Stimulated activated CD8-positive, alpha-beta memory T cell treated with anti-CD3 and anti-CD28 coated beads, Interleukin-15, amount 100 ng/mL, for 1 hour (primary cell): ENCODE data around the gene PDP2.

Experiments used
- DNase-seq: peaks from one replicate; pipeline ENCODE4 v3.0.0-alpha.2; 2020; ENCODE audit warnings: low read depth

Gene PDP2

GRCh38 chr16:66880288-66881013 lies at the start of gene PDP2:
PDP2 (plus strand) TSS chr16:66880515; CDS start chr16:66884285, 3,770 bp downstream.
- peak; percentile 75 for DNase-seq

- DNase-seq: no peak
Measured at GRCh38 chr16:66832190-66832589, 48.1 kb upstream of the PDP2 start.

- DNase-seq: no peak
Measured at GRCh38 chr16:66832661-66833305, 47.5 kb upstream of the PDP2 start.

GRCh38 chr16:66834746-66835145 lies 45.6 kb upstream of the PDP2 start:
- no peak for DNase-seq

GRCh38 chr16:66840883-66841282 lies 39.4 kb upstream of the PDP2 start:
- no peak for DNase-seq

GRCh38 chr16:66841366-66841765 lies 38.9 kb upstream of the PDP2 start:
- no peak for DNase-seq

- no peak for DNase-seq
Measured at GRCh38 chr16:66842765-66843164, 37.5 kb upstream of the PDP2 start.

GRCh38 chr16:66843191-66843590 lies 37.1 kb upstream of the PDP2 start:
- DNase-seq: no peak

GRCh38 chr16:66844009-66844341 lies 36.3 kb upstream of the PDP2 start:
- no peak for DNase-seq

- no peak for DNase-seq
Measured at GRCh38 chr16:66844342-66845079, 35.8 kb upstream of the PDP2 start, which contains the start of gene CA7. CA7 (plus strand) TSS chr16:66844414; CDS start chr16:66844488, 74 bp downstream.

- no peak for DNase-seq
Measured at GRCh38 chr16:66845080-66845410, 35.3 kb upstream of the PDP2 start.

- DNase-seq: no peak
Measured at GRCh38 chr16:66845791-66846221, 34.5 kb upstream of the PDP2 start.

GRCh38 chr16:66846266-66846665 lies 34.0 kb upstream of the PDP2 start:
- DNase-seq: no peak

- no peak for DNase-seq
Measured at GRCh38 chr16:66846831-66847230, 33.5 kb upstream of the PDP2 start.

GRCh38 chr16:66847533-66848067 lies 32.7 kb upstream of the PDP2 start:
- DNase-seq: no peak

GRCh38 chr16:66848172-66848571 lies 32.1 kb upstream of the PDP2 start:
- DNase-seq: no peak

- DNase-seq: no peak
Measured at GRCh38 chr16:66849021-66849420, 31.3 kb upstream of the PDP2 start.

GRCh38 chr16:66849549-66849948 lies 30.8 kb upstream of the PDP2 start:
- no peak for DNase-seq

- DNase-seq: no peak
Measured at GRCh38 chr16:66850115-66850815, 30.1 kb upstream of the PDP2 start.

- no peak for DNase-seq
Measured at GRCh38 chr16:66851166-66851964, 28.9 kb upstream of the PDP2 start.
